HepG2 (cell line): ENCODE results near the gene PXDC1. TPM values are rescaled to one million over a fixed set of nuclear protein-coding genes. Genes with fewer than 3 reads are reported as not detected.

Experiments
- ATAC-seq: fragments of 200-7000 bp; cut with Tn5 transposase; 3 replicates; pipeline ENCODE4 v1.9.1; 2020; ENCODE audit warnings: mild to moderate bottlenecking, moderate library complexity
- BruUV-seq: library from RNA; stranded (reverse); fragments of 400-500 nt; replicated peaks from 2 replicates; lab custom pipeline; 2021; lab: Mats Ljungman, UMichigan
- CTCF ChIA-PET: fragments of 300-600 bp; formaldehyde crosslinking; extraction: SDS; loops from one replicate; lab custom pipeline; 2021; ENCODE audit warnings: low total read pairs, inconsistent platforms, low intra/inter-chr PET ratio; lab: Yijun Ruan, JAX
- POLR2A ChIA-PET: fragments of 350-600 bp; sonication (Branson Sonifier 250); formaldehyde crosslinking; loops from one replicate; lab custom pipeline; 2020; ENCODE audit warnings: antibody characterized with exemption, inconsistent platforms; lab: Yijun Ruan, JAX
- DNase-seq: peaks from one replicate; pipeline ENCODE4 v3.0.0-alpha.2; 2015; ENCODE audit warnings: low spot score
- FAIRE-seq: peaks from 3 replicates; lab custom pipeline; 2011; peaks lifted over from hg19 to GRCh38; lab: Jason Lieb, UNC
- H2AFZ ChIP-seq: one replicate; pipeline ENCODE4 v1.6.1; 2011; ENCODE audit warnings: low read length, inconsistent platforms
- H3K27ac ChIP-seq: fragments of 300-600 bp; 3 replicates; pipeline ENCODE4 v1.8.0; 2011; ENCODE audit warnings: mixed run types, mild to moderate bottlenecking, mixed read lengths, low read length, inconsistent platforms; ENCODE audit not compliant: insufficient read depth; ENCODE audit errors: extremely low read length
- H3K27me3 ChIP-seq, 2 experiments: fragments of 200-600 bp in 1 of 2; 2 replicates in 1 of 2; 3 replicates in 1 of 2; pipeline versions ENCODE4 v1.6.0 to v1.8.0; 2011; ENCODE audit warnings: low read length in 2 of 2, mild to moderate bottlenecking in 2 of 2, moderate library complexity in 2 of 2, inconsistent platforms in 1 of 2; ENCODE audit not compliant: insufficient read depth in 2 of 2, control insufficient read depth in 1 of 2
- H3K36me3 ChIP-seq, 2 experiments: fragments of 200-600 bp in 1 of 2; replicated peaks in 1 of 2; 2 replicates in 1 of 2; 3 replicates in 1 of 2; pipeline versions ENCODE4 v1.5.1 to v1.8.0; 2011; ENCODE audit warnings: low read length in 2 of 2, inconsistent platforms in 1 of 2; ENCODE audit not compliant: insufficient read depth in 2 of 2, control insufficient read depth in 1 of 2
- H3K4me1 ChIP-seq: 2 replicates; pipeline ENCODE4 v1.5.1; 2012; ENCODE audit warnings: low read length, inconsistent platforms; ENCODE audit not compliant: insufficient read depth
- H3K4me2 ChIP-seq: 2 replicates; pipeline ENCODE4 v1.6.0; 2011; ENCODE audit warnings: low read depth, low read length, inconsistent platforms
- H3K4me3 ChIP-seq, 3 experiments: fragments of 200-600 bp in 1 of 3; sonication (generic), shearing (Covaris generic) in 1 of 3; replicated peaks in 1 of 3; 2 replicates each; pipeline ENCODE4 v1.5.1; 2011 to 2016; ENCODE audit warnings: low read length in 3 of 3, inconsistent platforms in 2 of 3, low read depth in 2 of 3, mild to moderate bottlenecking in 2 of 3, control low read depth in 1 of 3, mixed read lengths in 1 of 3; ENCODE audit not compliant: insufficient read depth in 1 of 3
- H3K79me2 ChIP-seq: one replicate; pipeline ENCODE4 v1.6.1; 2011; ENCODE audit warnings: low read length, inconsistent platforms; ENCODE audit not compliant: insufficient read depth
- H3K9ac ChIP-seq: 2 replicates; pipeline ENCODE4 v1.6.0; 2011; ENCODE audit warnings: mild to moderate bottlenecking, low read depth, low read length, inconsistent platforms; ENCODE audit not compliant: insufficient read depth
- H3K9me3 ChIP-seq: 2 replicates; pipeline ENCODE4 v1.5.1; 2012; ENCODE audit warnings: mild to moderate bottlenecking, low read length
- H4K20me1 ChIP-seq: 2 replicates; pipeline ENCODE4 v1.6.0; 2011; ENCODE audit warnings: inconsistent platforms, mild to moderate bottlenecking, low read length, moderate library complexity; ENCODE audit not compliant: insufficient read depth
- FIP1L1 ChIP-seq: fragments of 200-400 bp; formaldehyde crosslinking; IDR thresholded peaks from 2 replicates; pipeline ENCODE4 v1.6.1; 2018; ENCODE audit warnings: low read depth, mild to moderate bottlenecking, low read length, moderate library complexity, borderline replicate concordance; ENCODE audit not compliant: insufficient read depth
- HOXA3 ChIP-seq: sonication (generic); formaldehyde crosslinking; IDR thresholded peaks from 2 replicates; pipeline ENCODE4 v1.5.0; 2020; ENCODE audit warnings: missing genetic modification reagents
- POGK ChIP-seq: sonication (generic); formaldehyde crosslinking; conservative IDR thresholded peaks from 2 replicates; pipeline ENCODE4 v1.8.0; 2022; ENCODE audit warnings: mild to moderate bottlenecking, moderate library complexity, missing genetic modification reagents
- RAD21 ChIP-seq: fragments of 450-650 bp; formaldehyde crosslinking; IDR thresholded peaks from 2 replicates; pipeline ENCODE4 v1.5.0; 2020; ENCODE audit warnings: mild to moderate bottlenecking
- THAP9 ChIP-seq: sonication (generic); formaldehyde crosslinking; IDR thresholded peaks from 2 replicates; pipeline ENCODE4; 2020; ENCODE audit warnings: missing genetic modification reagents, mild to moderate bottlenecking, borderline replicate concordance
- ZC3H13 ChIP-seq: sonication (generic); formaldehyde crosslinking; IDR thresholded peaks from 2 replicates; pipeline ENCODE4 v1.8.1; 2023; ENCODE audit warnings: mild to moderate bottlenecking, missing genetic modification reagents, moderate library complexity
- ZHX2 ChIP-seq, 2 experiments: sonication (generic) in 1 of 2; formaldehyde crosslinking in 1 of 2; IDR thresholded peaks; 2 replicates each; pipeline versions ENCODE4 v1.6.1 to v1.9.0; 2014 to 2022; ENCODE audit warnings: antibody characterized with exemption in 1 of 2, borderline replicate concordance in 1 of 2, inconsistent platforms in 1 of 2, low read depth in 1 of 2, missing genetic modification reagents in 1 of 2
- ZNF230 ChIP-seq: sonication (generic); formaldehyde crosslinking; IDR thresholded peaks from 2 replicates; pipeline ENCODE4 v1.4.0; 2020; ENCODE audit warnings: mild to moderate bottlenecking, missing genetic modification reagents
- ZNF3 ChIP-seq: IDR thresholded peaks from 2 replicates; pipeline ENCODE4 v1.7.0; 2017; ENCODE audit warnings: inconsistent platforms
- ZNF543 ChIP-seq: sonication (generic); formaldehyde crosslinking; IDR thresholded peaks from 2 replicates; pipeline ENCODE4 v1.4.0; 2020; ENCODE audit warnings: mild to moderate bottlenecking, missing genetic modification reagents
- ZNF761 ChIP-seq: sonication (generic); formaldehyde crosslinking; conservative IDR thresholded peaks from 2 replicates; pipeline ENCODE4 v1.4.0; 2020; ENCODE audit warnings: mild to moderate bottlenecking, missing genetic modification reagents
- WGBS: methylation state at CpG from one replicate; pipeline ENCODE4 v1.1.6; 2017; ENCODE audit warnings: low lambda C conversion rate; 5-methylcytosine and 5-hydroxymethylcytosine counted together
- in situ Hi-C: cut with HindIII; loops from 2 replicates; pipeline ENCODE4 v1.10.0; 2017; ENCODE audit warnings: low pct_unique_long_range_greater_than_20kb; ENCODE audit not compliant: extremely low pct_ligation_motif_present
- intact Hi-C: fragments of 100-400 bp; cut with micrococcal nuclease; formaldehyde crosslinking; loops from one replicate; pipeline ENCODE4 v1.10.0; 2022; ENCODE audit not compliant: unreplicated experiment
- polyA plus RNA-seq, 8 experiments: library from polyadenylated mRNA; depleted of rRNA in 3 of 8; stranded (reverse) in 7 of 8; unstranded in 1 of 8; fragments of >200 nt; fragmentation: Illumina TruSeq in 4 of 8; extraction: Trizol in 4 of 8; gene quantifications; 2 replicates each; pipeline versions ENCODE4 v1.2.1 to v1.2.3, GENCODE V29; 2011 to 2016; ENCODE audit warnings: low read depth in 4 of 8, missing spikeins in 1 of 8, mixed read lengths in 1 of 8; ENCODE audit not compliant: insufficient read depth in 1 of 8
- total RNA-seq, 5 experiments: library from RNA; depleted of rRNA; stranded (reverse); fragments of >200 nt; fragmentation: Illumina TruSeq; extraction: Trizol; gene quantifications; 2 replicates each; pipeline ENCODE4 v1.2.3, GENCODE V29; 2016; ENCODE audit warnings: low read depth in 1 of 5

The PXDC1 gene
- total and polyA plus RNA-seq, 2 of the 13 experiments (the other 11 are each of a cell fraction or from before 2014, with no cell fraction given), result 32.4 to 34.7 TPM

GRCh38 chr6:3789018-3789895, 37.7 kb upstream of the PXDC1 start:
- intact Hi-C loops (loop anchor here (1.0 to 5.0 kb wide), 6 partner anchors 8 to 81 kb away; no protein-coding TSS in a partner anchor), in situ Hi-C loops (loop anchor here (5.0 kb wide), 1 partner anchor 37 kb away; the partner anchor contains the start of gene PXDC1)
- peaks cover 62% of the 10 kb centered on the region for H3K4me1 ChIP-seq
- peaks cover 8% of the 10 kb centered on the region for H3K79me2 ChIP-seq
- ChIA-PET CTCF (no interaction called here), POLR2A (interaction anchor here (0.8 to 5.5 kb wide), 26 partner anchors 8 to 232 kb away, joined by 3 to 67 read pairs (median 6); partner anchors contain the start of gene PXDC1)
- WGBS, result 3% methylated on average over 13 of the region's 13 CpGs
- peak overlapping the region; percentile 40 to 73 (median 45) for H3K4me3 ChIP-seq
- BruUV-seq, result TSS peak; percentile 86
- FAIRE-seq, result peak; percentile 99
- H3K9me3 ChIP-seq, result no peaks in the 10 kb centered on the region
- H4K20me1 ChIP-seq, result no peaks in the 10 kb centered on the region
- H3K4me2 ChIP-seq, result peak overlapping the region; percentile 99
- H2AFZ ChIP-seq, result no peak overlapping the region
- H3K36me3 ChIP-seq, result no peaks in the 10 kb centered on the region; a peak in 1 of 5 replicates
- H3K9ac ChIP-seq, result peak overlapping the region; percentile 88
- H3K27me3 ChIP-seq, result no peaks in the 10 kb centered on the region
- H3K27ac ChIP-seq, result peak overlapping the region; percentile 97
- ATAC-seq, result peak; percentile 91
- peak; percentile 100 for DNase-seq
- no peak for TF ChIP-seq ZC3H13 (CRISPR knock-in tag)
- TF ChIP-seq FIP1L1, result no peak
- peak; percentile 55 for TF ChIP-seq ZHX2 (IDR thresholded peaks at IDR 0.05; ENCODE audit: low read depth)
- no peak; the same call in 1 of the 2 replicates for TF ChIP-seq ZHX2 (CRISPR knock-in tag; IDR thresholded peaks at IDR 0.05; ENCODE audit: borderline replicate concordance)
- TF ChIP-seq ZNF3 (CRISPR knock-in tag), result no peak; the same call in 1 of the 2 replicates
- TF ChIP-seq RAD21 (CRISPR knock-in tag), result peak; percentile 21
- no peak for TF ChIP-seq ZNF543 (CRISPR knock-in tag)
- no peak; the same call in 1 of the 2 replicates for TF ChIP-seq POGK (CRISPR knock-in tag)
- TF ChIP-seq THAP9, result peak; percentile 70; the same call in 1 of the 2 replicates
- peak; percentile 84 for TF ChIP-seq HOXA3 (CRISPR knock-in tag)
- TF ChIP-seq ZNF230 (CRISPR knock-in tag), result peak; percentile 57; the same call in 1 of the 2 replicates
- TF ChIP-seq ZNF761, result no peak
